CD8-positive, alpha-beta memory T cell (primary cell): ENCODE data around the gene DCLRE1B. TPM values are rescaled to one million over a fixed set of nuclear protein-coding genes. Genes with fewer than 3 reads are reported as not detected.

Experiments used
- CTCF ChIA-PET: fragments of 350-600 bp; sonication (Branson Sonifier 250); formaldehyde crosslinking; loops from one replicate; lab custom pipeline; 2021; ENCODE audit warnings: antibody characterized with exemption; lab: Charles Lee
- POLR2A ChIA-PET: fragments of 350-600 bp; sonication (Branson Sonifier 250); formaldehyde crosslinking; loops from one replicate; lab custom pipeline; 2021; ENCODE audit warnings: antibody characterized with exemption; lab: Charles Lee
- DNase-seq, 5 donors: peaks; one replicate each; pipeline versions ENCODE4 v3.0.0 to v3.0.0-alpha.2; 2020 to 2022; ENCODE audit warnings: mixed read lengths in 1 of 5
- H3K27ac ChIP-seq: one replicate; pipeline ENCODE4 v1.7.0; 2013; ENCODE audit warnings: low read depth, mild to moderate bottlenecking, low read length, moderate library complexity
- H3K27me3 ChIP-seq: 2 replicates; pipeline ENCODE4 v1.7.0; 2013; ENCODE audit warnings: low read length, mild to moderate bottlenecking; ENCODE audit not compliant: insufficient read depth, poor library complexity, severe bottlenecking
- H3K36me3 ChIP-seq: 2 replicates; pipeline ENCODE4 v1.7.0; 2013; ENCODE audit warnings: mild to moderate bottlenecking, low read length, moderate library complexity; ENCODE audit not compliant: insufficient read depth
- H3K4me1 ChIP-seq: 2 replicates; pipeline ENCODE4 v1.7.0; 2013; ENCODE audit warnings: mild to moderate bottlenecking, low read length, moderate library complexity; ENCODE audit not compliant: insufficient read depth
- H3K4me3 ChIP-seq: 2 replicates; pipeline ENCODE4 v1.7.0; 2013; ENCODE audit warnings: mild to moderate bottlenecking, low read length
- H3K9me3 ChIP-seq: 2 replicates; pipeline ENCODE4 v1.7.0; 2013; ENCODE audit warnings: mild to moderate bottlenecking, low read length
- H3K27ac Mint-ChIP-seq, 8 donors: one replicate each; pipeline ENCODE4 v1.8.0; 2020 to 2021; ENCODE audit warnings: mixed read lengths in 8 of 8, mild to moderate bottlenecking in 6 of 8, inconsistent platforms in 3 of 8, moderate library complexity in 3 of 8
- H3K27me3 Mint-ChIP-seq, 2 donors: one replicate each; pipeline ENCODE4 v1.8.0; 2020 to 2021; ENCODE audit warnings: mixed read lengths in 2 of 2, mild to moderate bottlenecking in 1 of 2, moderate library complexity in 1 of 2
- H3K36me3 Mint-ChIP-seq, 3 donors: one replicate each; pipeline ENCODE4 v1.8.0; 2020 to 2021; ENCODE audit warnings: mixed read lengths in 3 of 3, inconsistent platforms in 1 of 3, mild to moderate bottlenecking in 1 of 3
- H3K4me1 Mint-ChIP-seq, 3 donors: one replicate each; pipeline ENCODE4 v1.8.0; 2020 to 2021; ENCODE audit warnings: mixed read lengths in 3 of 3, inconsistent platforms in 1 of 3, mild to moderate bottlenecking in 1 of 3
- H3K4me3 Mint-ChIP-seq, 7 donors: one replicate each; pipeline ENCODE4 v1.8.0; 2020 to 2021; ENCODE audit warnings: mixed read lengths in 7 of 7, mild to moderate bottlenecking in 6 of 7, moderate library complexity in 4 of 7, inconsistent platforms in 2 of 7
- H3K9me3 Mint-ChIP-seq, 5 donors: one replicate each; pipeline ENCODE4 v1.8.0; 2020 to 2022; ENCODE audit warnings: mixed read lengths in 5 of 5, mild to moderate bottlenecking in 3 of 5, moderate library complexity in 2 of 5, inconsistent platforms in 1 of 5
- polyA plus RNA-seq: library from polyadenylated mRNA; unstranded; fragments of 300-500 nt; fragmentation: Illumina TruSeq; gene quantifications from one replicate; pipeline ENCODE4 v1.2.3, GENCODE V29; 2021
- total RNA-seq, 2 experiments: library from RNA; stranded (reverse); gene quantifications; one replicate each; pipeline ENCODE4 v1.2.3, GENCODE V29; 2021

The DCLRE1B gene
- total and polyA plus RNA-seq, 3 experiments from 2014 or later = 5.1 to 32.1 (median 31.2) TPM

- H3K4me3 ChIP-seq = no peak overlapping the region
- no peak for DNase-seq
- H3K27ac ChIP-seq = peak overlapping the region; percentile 11
- no peaks in the 10 kb centered on the region for H3K9me3 Mint-ChIP-seq
- H3K27me3 Mint-ChIP-seq = no peaks in the 10 kb centered on the region
- H3K4me3 Mint-ChIP-seq = peak overlapping the region in 6 of 7 donors; percentile 1 to 75 (median 62)
- CTCF ChIA-PET = interaction anchor here (1.2 to 2.4 kb wide), 4 partner anchors 10 to 44 kb away, joined by 3 to 15 read pairs (median 4); partner anchors contain the start of gene AP4B1
- peaks cover 20% of the 10 kb centered on the region for H3K4me1 ChIP-seq
- peaks cover 38 to 59% (median 54%) of the 10 kb centered on the region in 3 donors for H3K4me1 Mint-ChIP-seq
- peak overlapping the region; percentile 77 to 90 (median 82) for H3K27ac Mint-ChIP-seq
- POLR2A ChIA-PET = interaction anchor here (0.6 to 1.1 kb wide), 6 partner anchors 15 to 116 kb away, joined by 3 to 7 read pairs (median 3); partner anchors contain the start of gene HIPK1
- H3K36me3 Mint-ChIP-seq = peaks cover 3 to 69% (median 19%) of the 10 kb centered on the region in 3 donors
- H3K9me3 ChIP-seq = no peaks in the 10 kb centered on the region
- no peaks in the 10 kb centered on the region for H3K27me3 ChIP-seq
- H3K36me3 ChIP-seq = peaks cover 13% of the 10 kb centered on the region
Measured at GRCh38 chr1:113859478-113860175, 45.5 kb upstream of the DCLRE1B start.

- CTCF ChIA-PET = interaction anchor here (1.8 to 2.4 kb wide), 2 partner anchors 9 to 43 kb away, joined by 4 to 15 read pairs; partner anchors contain the start of gene AP4B1
- Histone ChIP-seq H3K4me1 (peaks cover 20% of the 10 kb centered on the region), H3K36me3 (peaks cover 10% of the 10 kb centered on the region), H3K9me3 (no peaks in the 10 kb centered on the region), H3K27me3 (no peaks in the 10 kb centered on the region), H3K27ac (peak overlapping the region; percentile 17), H3K4me3 (no peak overlapping the region)
- H3K4me1 Mint-ChIP-seq = peaks cover 49 to 71% (median 67%) of the 10 kb centered on the region in 3 donors
- POLR2A ChIA-PET = interaction anchor here (0.7 kb wide), 1 partner anchor 11 kb away, joined by 3 read pairs; no protein-coding TSS in a partner anchor
- peak overlapping the region; percentile 76 to 90 (median 78) for H3K27ac Mint-ChIP-seq
- peak overlapping the region in 5 of 7 donors; percentile 6 to 63 (median 20) for H3K4me3 Mint-ChIP-seq
- H3K9me3 Mint-ChIP-seq = no peaks in the 10 kb centered on the region
- DNase-seq = no peak
- H3K36me3 Mint-ChIP-seq = peaks cover 3 to 70% (median 17%) of the 10 kb centered on the region in 3 donors
- H3K27me3 Mint-ChIP-seq = no peaks in the 10 kb centered on the region
Measured at GRCh38 chr1:113860891-113861290, 44.2 kb upstream of the DCLRE1B start.

GRCh38 chr1:113861641-113862040 lies 43.5 kb upstream of the DCLRE1B start:
- no peak overlapping the region for H3K4me3 ChIP-seq
- CTCF ChIA-PET = interaction anchor here (1.1 kb wide), 1 partner anchor 13 kb away, joined by 3 read pairs; no protein-coding TSS in a partner anchor
- Mint-ChIP-seq H3K36me3 (peaks cover 3 to 64% (median 11%) of the 10 kb centered on the region in 3 donors), H3K4me3 (peak overlapping the region in 2 of 7 donors; percentile 22 to 37), H3K4me1 (peaks cover 51 to 72% (median 71%) of the 10 kb centered on the region in 3 donors), H3K9me3 (no peaks in the 10 kb centered on the region), H3K27ac (peak overlapping the region in 7 of 8 donors; percentile 18 to 90 (median 61)), H3K27me3 (no peaks in the 10 kb centered on the region)
- no peak for DNase-seq
- POLR2A ChIA-PET = no interaction called here
- H3K27ac ChIP-seq = no peak overlapping the region
- H3K36me3 ChIP-seq = peaks cover 10% of the 10 kb centered on the region
- H3K27me3 ChIP-seq = no peaks in the 10 kb centered on the region
- H3K9me3 ChIP-seq = no peaks in the 10 kb centered on the region
- H3K4me1 ChIP-seq = peaks cover 24% of the 10 kb centered on the region

GRCh38 chr1:113868387-113869083 lies 36.6 kb upstream of the DCLRE1B start:
- peaks cover 58% of the 10 kb centered on the region for H3K4me1 ChIP-seq
- Mint-ChIP-seq H3K36me3 (peaks cover 3 to 48% (median 8%) of the 10 kb centered on the region in 3 donors), H3K4me1 (peaks cover 69 to 86% (median 83%) of the 10 kb centered on the region in 3 donors), H3K27ac (peak overlapping the region; percentile 0 to 99 (median 98)), H3K9me3 (no peaks in the 10 kb centered on the region), H3K4me3 (peak overlapping the region; percentile 91 to 96 (median 93)), H3K27me3 (no peaks in the 10 kb centered on the region)
- H3K36me3 ChIP-seq = no peaks in the 10 kb centered on the region
- no peaks in the 10 kb centered on the region for H3K9me3 ChIP-seq
- no peak overlapping the region for H3K4me3 ChIP-seq
- ChIA-PET CTCF (interaction anchor here (0.7 to 2.6 kb wide), 6 partner anchors 11 to 61 kb away, joined by 3 to 9 read pairs (median 4); partner anchors contain the start of genes AP4B1, DCLRE1B and HIPK1), POLR2A (interaction anchor here (0.9 to 2.1 kb wide), 4 partner anchors 10 to 62 kb away, joined by 3 to 6 read pairs (median 4); partner anchors contain the start of gene HIPK1)
- no peak overlapping the region for H3K27ac ChIP-seq
- DNase-seq = no peak
- no peaks in the 10 kb centered on the region for H3K27me3 ChIP-seq

GRCh38 chr1:113870778-113871177 lies 34.3 kb upstream of the DCLRE1B start:
- Histone ChIP-seq H3K9me3 (no peaks in the 10 kb centered on the region), H3K4me1 (peaks cover 77% of the 10 kb centered on the region), H3K27ac (peak overlapping the region; percentile 68), H3K36me3 (no peaks in the 10 kb centered on the region), H3K27me3 (no peaks in the 10 kb centered on the region), H3K4me3 (peak overlapping the region; percentile 69)
- no peak for DNase-seq
- H3K9me3 Mint-ChIP-seq = no peaks in the 10 kb centered on the region
- H3K27ac Mint-ChIP-seq = peak overlapping the region; percentile 94 to 99 (median 98)
- no peaks in the 10 kb centered on the region for H3K27me3 Mint-ChIP-seq
- CTCF ChIA-PET = interaction anchor here (1.1 to 2.6 kb wide), 6 partner anchors 10 to 60 kb away, joined by 3 to 13 read pairs (median 4); partner anchors contain the start of genes AP4B1, HIPK1 and RSBN1
- POLR2A ChIA-PET = interaction anchor here (0.9 to 2.1 kb wide), 2 partner anchors 20 to 60 kb away, joined by 6 read pairs; no protein-coding TSS in a partner anchor
- peaks cover 78 to 88% (median 87%) of the 10 kb centered on the region in 3 donors for H3K4me1 Mint-ChIP-seq
- H3K4me3 Mint-ChIP-seq = peak overlapping the region; percentile 91 to 96 (median 93)
- H3K36me3 Mint-ChIP-seq = peaks cover 0 to 31% (median 8%) of the 10 kb centered on the region in 3 donors

- H3K4me3 ChIP-seq = peak within 1 kb of the TSS; percentile 69
- Mint-ChIP-seq H3K27me3 (no peaks in the 10 kb centered on the region), H3K9me3 (no peaks in the 10 kb centered on the region), H3K27ac (peak within 1 kb of the TSS; percentile 94 to 99 (median 98)), H3K4me1 (peaks cover 77 to 88% (median 86%) of the 10 kb centered on the region in 3 donors), H3K36me3 (peaks cover 0 to 28% (median 8%) of the 10 kb centered on the region in 3 donors), H3K4me3 (peak within 1 kb of the TSS; percentile 91 to 96 (median 93))
- peaks cover 73% of the 10 kb centered on the region for H3K4me1 ChIP-seq
- peak; percentile 68 to 94 (median 87) for DNase-seq
- H3K9me3 ChIP-seq = no peaks in the 10 kb centered on the region
- H3K27ac ChIP-seq = peak within 1 kb of the TSS; percentile 68
- no peaks in the 10 kb centered on the region for H3K27me3 ChIP-seq
- no peaks in the 10 kb centered on the region for H3K36me3 ChIP-seq
- CTCF ChIA-PET = interaction anchor here (1.0 to 1.1 kb wide), 2 partner anchors 32 to 57 kb away, joined by 3 to 6 read pairs; partner anchors contain the start of genes AP4B1 and HIPK1
- POLR2A ChIA-PET = interaction anchor here (1.3 kb wide), 1 partner anchor 33 kb away, joined by 7 read pairs; the partner anchor contains the start of genes AP4B1 and DCLRE1B
Measured at GRCh38 chr1:113871597-113872113, 33.5 kb upstream of the DCLRE1B start, which contains the start of gene PTPN22. TSS of gene PTPN22 (minus strand) at chr1:113871712.
